GM23338 (cell line): Measurements from ENCODE around the gene CENPP. TPM values are rescaled to one million over a fixed set of nuclear protein-coding genes. Genes with fewer than 3 reads are reported as not detected.

Source experiments
- ATAC-seq: fragments of 200-7000 bp; cut with Tn5 transposase; 3 replicates; pipeline ENCODE4 v1.9.1; 2020
- DNase-seq: peaks from one replicate; pipeline ENCODE4 v3.0.0-alpha.2; 2015; ENCODE audit warnings: low spot score
- H2AFZ ChIP-seq: fragments of 200-600 bp; sonication (generic); 2 replicates; pipeline ENCODE4 v1.8.0; 2016; ENCODE audit warnings: antibody characterized with exemption, mild to moderate bottlenecking, moderate library complexity
- H3F3A ChIP-seq: fragments of 200-600 bp; sonication (generic); replicated peaks from 2 replicates; pipeline ENCODE4 v1.8.0; 2017; ENCODE audit warnings: antibody characterized with exemption, mixed run types, low read depth
- H3K27ac ChIP-seq: fragments of 200-600 bp; sonication (generic); 2 replicates; pipeline ENCODE4 v1.6.1; 2016; ENCODE audit warnings: low read depth
- H3K27me3 ChIP-seq: fragments of 200-600 bp; sonication (generic); 2 replicates; pipeline ENCODE4 v1.8.0; 2016; ENCODE audit warnings: mild to moderate bottlenecking, mixed run types, moderate library complexity; ENCODE audit not compliant: insufficient read depth
- H3K36me3 ChIP-seq: fragments of 200-600 bp; sonication (generic); 2 replicates; pipeline ENCODE4 v1.8.0; 2016; ENCODE audit warnings: mild to moderate bottlenecking; ENCODE audit not compliant: insufficient read depth
- H3K4me1 ChIP-seq: fragments of 200-600 bp; sonication (generic); 2 replicates; pipeline ENCODE4 v1.8.0; 2016; ENCODE audit warnings: mild to moderate bottlenecking, moderate library complexity; ENCODE audit not compliant: insufficient read depth
- H3K4me2 ChIP-seq: fragments of 200-600 bp; sonication (generic); 2 replicates; pipeline ENCODE4 v1.7.1; 2017; ENCODE audit warnings: mixed run types
- H3K4me3 ChIP-seq: fragments of 200-600 bp; sonication (generic); 2 replicates; pipeline ENCODE4 v1.6.1; 2016; ENCODE audit warnings: mixed run types
- H3K79me2 ChIP-seq: fragments of 200-600 bp; sonication (generic); replicated peaks from 2 replicates; pipeline ENCODE4 v1.8.0; 2017; ENCODE audit warnings: mild to moderate bottlenecking; ENCODE audit not compliant: insufficient read depth
- H3K9me2 ChIP-seq: fragments of 200-600 bp; sonication (generic); 2 replicates; pipeline ENCODE4 v1.8.0; 2017; ENCODE audit not compliant: insufficient read depth
- H4K20me1 ChIP-seq: fragments of 200-600 bp; sonication (generic); replicated peaks from 2 replicates; pipeline ENCODE4 v1.8.0; 2017; ENCODE audit warnings: mild to moderate bottlenecking; ENCODE audit not compliant: insufficient read depth
- H3K27ac Mint-ChIP-seq: 2 replicates; pipeline ENCODE4 v1.8.0; 2020; ENCODE audit warnings: inconsistent platforms, mild to moderate bottlenecking, moderate library complexity, mixed read lengths
- H3K27me3 Mint-ChIP-seq: 3 replicates; pipeline ENCODE4 v1.8.0; 2022; ENCODE audit warnings: low read depth, mild to moderate bottlenecking, moderate library complexity, mixed read lengths, inconsistent platforms; ENCODE audit not compliant: insufficient read depth, poor library complexity
- H3K36me3 Mint-ChIP-seq: 3 replicates; pipeline ENCODE4 v1.8.0; 2021; ENCODE audit warnings: low read depth, mild to moderate bottlenecking, inconsistent platforms, moderate library complexity, mixed read lengths
- H3K4me1 Mint-ChIP-seq: 3 replicates; pipeline ENCODE4 v1.8.0; 2020; ENCODE audit warnings: mild to moderate bottlenecking, inconsistent platforms, mixed read lengths
- H3K4me3 Mint-ChIP-seq: 3 replicates; pipeline ENCODE4 v1.8.0; 2021; ENCODE audit warnings: moderate library complexity, mild to moderate bottlenecking, inconsistent platforms, mixed read lengths
- H3K9me3 Mint-ChIP-seq: 3 replicates; pipeline ENCODE4 v1.8.0; 2020; ENCODE audit warnings: moderate library complexity, mild to moderate bottlenecking, inconsistent platforms, mixed read lengths
- CREB1 ChIP-seq: fragments of 250-450 bp; sonication (Bioruptor Pico); IDR thresholded peaks from 2 replicates; pipeline ENCODE4 v1.5.0; 2020; ENCODE audit warnings: low read depth, mild to moderate bottlenecking, moderate library complexity
- EZH2 ChIP-seq: fragments of 200-600 bp; sonication (generic); IDR thresholded peaks from one replicate; pipeline ENCODE4 v1.8.0; 2017; ENCODE audit warnings: antibody characterized with exemption, mild to moderate bottlenecking, low read depth; ENCODE audit not compliant: unreplicated experiment
- EZH2phosphoT487 ChIP-seq: fragments of 200-600 bp; sonication (generic); IDR thresholded peaks from one replicate; pipeline ENCODE4 v1.8.1; 2018; ENCODE audit warnings: antibody characterized with exemption; ENCODE audit not compliant: unreplicated experiment
- JUNB ChIP-seq: IDR thresholded peaks from one replicate; pipeline ENCODE4 v1.6.1; 2016; ENCODE audit warnings: antibody characterized with exemption; ENCODE audit not compliant: unreplicated experiment
- NANOG ChIP-seq: IDR thresholded peaks from 2 replicates; pipeline ENCODE4 v1.6.1; 2016; ENCODE audit warnings: antibody characterized with exemption, borderline replicate concordance
- POLR2AphosphoS5 ChIP-seq: IDR thresholded peaks from 2 replicates; pipeline ENCODE4 v1.6.1; 2016; ENCODE audit warnings: antibody characterized with exemption, low read depth
- STAT1 ChIP-seq: IDR thresholded peaks from one replicate; pipeline ENCODE4 v1.6.1; 2016; ENCODE audit warnings: antibody characterized with exemption; ENCODE audit not compliant: unreplicated experiment
- ZNF114 ChIP-seq: fragments of 250-450 bp; sonication (Bioruptor Pico); IDR thresholded peaks from 2 replicates; pipeline ENCODE4 v1.5.0; 2020; ENCODE audit warnings: mild to moderate bottlenecking, moderate library complexity
- ZNF331 ChIP-seq: fragments of 250-450 bp; sonication (Bioruptor Pico); IDR thresholded peaks from 2 replicates; pipeline ENCODE4 v1.5.0; 2020; ENCODE audit warnings: low read depth, mild to moderate bottlenecking, moderate library complexity
- polyA plus RNA-seq: library from polyadenylated mRNA; unstranded; fragments of >200 nt; fragmentation: Nextera tagmentation; extraction: Ambion mirVana; gene quantifications from 2 replicates; pipeline ENCODE4 v1.2.1, GENCODE V29; 2016
- total RNA-seq: library from RNA; depleted of rRNA; stranded (reverse); fragments of >200 nt; shearing (Covaris generic); gene quantifications from 2 replicates; pipeline ENCODE4 v1.2.3, GENCODE V29; 2014
- TF ChIP-seq, protein P1 (sequence below), 2 experiments: fragments of 200-600 bp in 1 of 2; sonication (generic) in 1 of 2; conservative IDR thresholded peaks; 2 replicates each; pipeline versions ENCODE4 v1.5.1 to v1.6.1; 2016 to 2017; ENCODE audit warnings: antibody characterized with exemption in 2 of 2, low read depth in 2 of 2, mild to moderate bottlenecking in 2 of 2, moderate library complexity in 1 of 2
- TF ChIP-seq, protein P2 (sequence below): IDR thresholded peaks from one replicate; pipeline ENCODE4 v1.6.1; 2018; ENCODE audit warnings: antibody characterized with exemption; ENCODE audit not compliant: unreplicated experiment
- TF ChIP-seq, protein P3 (sequence below): IDR thresholded peaks from 2 replicates; pipeline ENCODE4 v1.6.1; 2016; ENCODE audit warnings: antibody characterized with exemption
- TF ChIP-seq, protein P4 (sequence below): fragments of 250-450 bp; sonication (Bioruptor Pico); IDR thresholded peaks from 2 replicates; pipeline ENCODE4 v1.5.0; 2020; ENCODE audit warnings: mild to moderate bottlenecking, moderate library complexity

CENPP gene
- total and polyA plus RNA-seq, 2 experiments from 2014 or later, result 11.0 to 12.6 TPM

DNA sequence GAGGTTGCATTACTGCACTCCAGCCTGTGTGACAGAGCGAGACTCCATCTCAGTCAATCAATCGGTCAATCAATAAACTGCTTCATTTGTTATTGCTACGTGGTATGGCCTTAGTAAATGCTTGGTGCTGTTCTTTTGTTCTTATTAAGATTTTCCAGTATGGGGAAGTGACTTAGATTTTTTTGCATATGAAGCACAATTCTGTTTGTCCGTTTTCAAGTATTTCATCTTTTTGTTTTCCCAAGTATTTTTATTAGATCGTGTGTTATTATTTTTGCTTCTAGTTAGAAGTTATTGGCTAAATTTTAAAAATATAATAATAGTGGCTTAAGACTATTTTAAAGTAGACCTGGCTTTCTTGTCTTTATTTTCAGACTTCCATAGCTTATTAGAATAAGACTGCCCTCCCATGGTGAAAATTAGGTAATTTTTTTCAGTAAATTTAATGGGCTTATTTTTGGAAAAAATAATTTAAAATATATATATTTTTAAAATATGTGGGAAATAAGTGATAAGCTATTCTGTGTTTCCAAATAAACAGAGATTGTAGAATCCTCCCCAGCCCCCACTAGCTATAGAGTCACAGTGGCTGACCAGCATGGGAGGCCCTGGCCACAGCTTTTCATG lies 113.3 kb downstream of the CENPP start:
- H3K27ac Mint-ChIP-seq, result no peak overlapping the region
- Histone ChIP-seq H3K4me2 (no peak overlapping the region), H3K4me3 (no peak overlapping the region), H3K4me1 (no peaks in the 10 kb centered on the region), H2AFZ (no peak overlapping the region), H3F3A (no peaks in the 10 kb centered on the region), H4K20me1 (no peaks in the 10 kb centered on the region; the same call in 1 of the 2 replicates), H3K9me2 (no peaks in the 10 kb centered on the region; the same call in 1 of the 2 replicates), H3K27me3 (no peaks in the 10 kb centered on the region), H3K79me2 (no peaks in the 10 kb centered on the region), H3K27ac (no peak overlapping the region), H3K36me3 (no peaks in the 10 kb centered on the region)
- no peaks in the 10 kb centered on the region for H3K36me3 Mint-ChIP-seq
- H3K4me3 Mint-ChIP-seq, result no peak overlapping the region
- no peaks in the 10 kb centered on the region for H3K9me3 Mint-ChIP-seq
- no peaks in the 10 kb centered on the region for H3K4me1 Mint-ChIP-seq
- no peak for ATAC-seq
- TF ChIP-seq, protein P1, sequence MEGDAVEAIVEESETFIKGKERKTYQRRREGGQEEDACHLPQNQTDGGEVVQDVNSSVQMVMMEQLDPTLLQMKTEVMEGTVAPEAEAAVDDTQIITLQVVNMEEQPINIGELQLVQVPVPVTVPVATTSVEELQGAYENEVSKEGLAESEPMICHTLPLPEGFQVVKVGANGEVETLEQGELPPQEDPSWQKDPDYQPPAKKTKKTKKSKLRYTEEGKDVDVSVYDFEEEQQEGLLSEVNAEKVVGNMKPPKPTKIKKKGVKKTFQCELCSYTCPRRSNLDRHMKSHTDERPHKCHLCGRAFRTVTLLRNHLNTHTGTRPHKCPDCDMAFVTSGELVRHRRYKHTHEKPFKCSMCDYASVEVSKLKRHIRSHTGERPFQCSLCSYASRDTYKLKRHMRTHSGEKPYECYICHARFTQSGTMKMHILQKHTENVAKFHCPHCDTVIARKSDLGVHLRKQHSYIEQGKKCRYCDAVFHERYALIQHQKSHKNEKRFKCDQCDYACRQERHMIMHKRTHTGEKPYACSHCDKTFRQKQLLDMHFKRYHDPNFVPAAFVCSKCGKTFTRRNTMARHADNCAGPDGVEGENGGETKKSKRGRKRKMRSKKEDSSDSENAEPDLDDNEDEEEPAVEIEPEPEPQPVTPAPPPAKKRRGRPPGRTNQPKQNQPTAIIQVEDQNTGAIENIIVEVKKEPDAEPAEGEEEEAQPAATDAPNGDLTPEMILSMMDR (conservative IDR thresholded peaks at IDR 0.05; ENCODE audit: low read depth in 2 of 2), result no peak; a peak in 2 of 4 replicates
- TF ChIP-seq STAT1 (no peak), EZH2phosphoT487 (no peak), ZNF331 (CRISPR knock-in tag) (no peak), EZH2 (no peak), ZNF114 (CRISPR knock-in tag) (no peak), POLR2AphosphoS5 (no peak), JUNB (no peak), NANOG (no peak), CREB1 (CRISPR knock-in tag) (no peak)
- TF ChIP-seq, protein P2, sequence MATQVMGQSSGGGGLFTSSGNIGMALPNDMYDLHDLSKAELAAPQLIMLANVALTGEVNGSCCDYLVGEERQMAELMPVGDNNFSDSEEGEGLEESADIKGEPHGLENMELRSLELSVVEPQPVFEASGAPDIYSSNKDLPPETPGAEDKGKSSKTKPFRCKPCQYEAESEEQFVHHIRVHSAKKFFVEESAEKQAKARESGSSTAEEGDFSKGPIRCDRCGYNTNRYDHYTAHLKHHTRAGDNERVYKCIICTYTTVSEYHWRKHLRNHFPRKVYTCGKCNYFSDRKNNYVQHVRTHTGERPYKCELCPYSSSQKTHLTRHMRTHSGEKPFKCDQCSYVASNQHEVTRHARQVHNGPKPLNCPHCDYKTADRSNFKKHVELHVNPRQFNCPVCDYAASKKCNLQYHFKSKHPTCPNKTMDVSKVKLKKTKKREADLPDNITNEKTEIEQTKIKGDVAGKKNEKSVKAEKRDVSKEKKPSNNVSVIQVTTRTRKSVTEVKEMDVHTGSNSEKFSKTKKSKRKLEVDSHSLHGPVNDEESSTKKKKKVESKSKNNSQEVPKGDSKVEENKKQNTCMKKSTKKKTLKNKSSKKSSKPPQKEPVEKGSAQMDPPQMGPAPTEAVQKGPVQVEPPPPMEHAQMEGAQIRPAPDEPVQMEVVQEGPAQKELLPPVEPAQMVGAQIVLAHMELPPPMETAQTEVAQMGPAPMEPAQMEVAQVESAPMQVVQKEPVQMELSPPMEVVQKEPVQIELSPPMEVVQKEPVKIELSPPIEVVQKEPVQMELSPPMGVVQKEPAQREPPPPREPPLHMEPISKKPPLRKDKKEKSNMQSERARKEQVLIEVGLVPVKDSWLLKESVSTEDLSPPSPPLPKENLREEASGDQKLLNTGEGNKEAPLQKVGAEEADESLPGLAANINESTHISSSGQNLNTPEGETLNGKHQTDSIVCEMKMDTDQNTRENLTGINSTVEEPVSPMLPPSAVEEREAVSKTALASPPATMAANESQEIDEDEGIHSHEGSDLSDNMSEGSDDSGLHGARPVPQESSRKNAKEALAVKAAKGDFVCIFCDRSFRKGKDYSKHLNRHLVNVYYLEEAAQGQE, result no peak
- TF ChIP-seq, protein P3, sequence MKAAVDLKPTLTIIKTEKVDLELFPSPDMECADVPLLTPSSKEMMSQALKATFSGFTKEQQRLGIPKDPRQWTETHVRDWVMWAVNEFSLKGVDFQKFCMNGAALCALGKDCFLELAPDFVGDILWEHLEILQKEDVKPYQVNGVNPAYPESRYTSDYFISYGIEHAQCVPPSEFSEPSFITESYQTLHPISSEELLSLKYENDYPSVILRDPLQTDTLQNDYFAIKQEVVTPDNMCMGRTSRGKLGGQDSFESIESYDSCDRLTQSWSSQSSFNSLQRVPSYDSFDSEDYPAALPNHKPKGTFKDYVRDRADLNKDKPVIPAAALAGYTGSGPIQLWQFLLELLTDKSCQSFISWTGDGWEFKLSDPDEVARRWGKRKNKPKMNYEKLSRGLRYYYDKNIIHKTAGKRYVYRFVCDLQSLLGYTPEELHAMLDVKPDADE, result no peak
- TF ChIP-seq, protein P4, sequence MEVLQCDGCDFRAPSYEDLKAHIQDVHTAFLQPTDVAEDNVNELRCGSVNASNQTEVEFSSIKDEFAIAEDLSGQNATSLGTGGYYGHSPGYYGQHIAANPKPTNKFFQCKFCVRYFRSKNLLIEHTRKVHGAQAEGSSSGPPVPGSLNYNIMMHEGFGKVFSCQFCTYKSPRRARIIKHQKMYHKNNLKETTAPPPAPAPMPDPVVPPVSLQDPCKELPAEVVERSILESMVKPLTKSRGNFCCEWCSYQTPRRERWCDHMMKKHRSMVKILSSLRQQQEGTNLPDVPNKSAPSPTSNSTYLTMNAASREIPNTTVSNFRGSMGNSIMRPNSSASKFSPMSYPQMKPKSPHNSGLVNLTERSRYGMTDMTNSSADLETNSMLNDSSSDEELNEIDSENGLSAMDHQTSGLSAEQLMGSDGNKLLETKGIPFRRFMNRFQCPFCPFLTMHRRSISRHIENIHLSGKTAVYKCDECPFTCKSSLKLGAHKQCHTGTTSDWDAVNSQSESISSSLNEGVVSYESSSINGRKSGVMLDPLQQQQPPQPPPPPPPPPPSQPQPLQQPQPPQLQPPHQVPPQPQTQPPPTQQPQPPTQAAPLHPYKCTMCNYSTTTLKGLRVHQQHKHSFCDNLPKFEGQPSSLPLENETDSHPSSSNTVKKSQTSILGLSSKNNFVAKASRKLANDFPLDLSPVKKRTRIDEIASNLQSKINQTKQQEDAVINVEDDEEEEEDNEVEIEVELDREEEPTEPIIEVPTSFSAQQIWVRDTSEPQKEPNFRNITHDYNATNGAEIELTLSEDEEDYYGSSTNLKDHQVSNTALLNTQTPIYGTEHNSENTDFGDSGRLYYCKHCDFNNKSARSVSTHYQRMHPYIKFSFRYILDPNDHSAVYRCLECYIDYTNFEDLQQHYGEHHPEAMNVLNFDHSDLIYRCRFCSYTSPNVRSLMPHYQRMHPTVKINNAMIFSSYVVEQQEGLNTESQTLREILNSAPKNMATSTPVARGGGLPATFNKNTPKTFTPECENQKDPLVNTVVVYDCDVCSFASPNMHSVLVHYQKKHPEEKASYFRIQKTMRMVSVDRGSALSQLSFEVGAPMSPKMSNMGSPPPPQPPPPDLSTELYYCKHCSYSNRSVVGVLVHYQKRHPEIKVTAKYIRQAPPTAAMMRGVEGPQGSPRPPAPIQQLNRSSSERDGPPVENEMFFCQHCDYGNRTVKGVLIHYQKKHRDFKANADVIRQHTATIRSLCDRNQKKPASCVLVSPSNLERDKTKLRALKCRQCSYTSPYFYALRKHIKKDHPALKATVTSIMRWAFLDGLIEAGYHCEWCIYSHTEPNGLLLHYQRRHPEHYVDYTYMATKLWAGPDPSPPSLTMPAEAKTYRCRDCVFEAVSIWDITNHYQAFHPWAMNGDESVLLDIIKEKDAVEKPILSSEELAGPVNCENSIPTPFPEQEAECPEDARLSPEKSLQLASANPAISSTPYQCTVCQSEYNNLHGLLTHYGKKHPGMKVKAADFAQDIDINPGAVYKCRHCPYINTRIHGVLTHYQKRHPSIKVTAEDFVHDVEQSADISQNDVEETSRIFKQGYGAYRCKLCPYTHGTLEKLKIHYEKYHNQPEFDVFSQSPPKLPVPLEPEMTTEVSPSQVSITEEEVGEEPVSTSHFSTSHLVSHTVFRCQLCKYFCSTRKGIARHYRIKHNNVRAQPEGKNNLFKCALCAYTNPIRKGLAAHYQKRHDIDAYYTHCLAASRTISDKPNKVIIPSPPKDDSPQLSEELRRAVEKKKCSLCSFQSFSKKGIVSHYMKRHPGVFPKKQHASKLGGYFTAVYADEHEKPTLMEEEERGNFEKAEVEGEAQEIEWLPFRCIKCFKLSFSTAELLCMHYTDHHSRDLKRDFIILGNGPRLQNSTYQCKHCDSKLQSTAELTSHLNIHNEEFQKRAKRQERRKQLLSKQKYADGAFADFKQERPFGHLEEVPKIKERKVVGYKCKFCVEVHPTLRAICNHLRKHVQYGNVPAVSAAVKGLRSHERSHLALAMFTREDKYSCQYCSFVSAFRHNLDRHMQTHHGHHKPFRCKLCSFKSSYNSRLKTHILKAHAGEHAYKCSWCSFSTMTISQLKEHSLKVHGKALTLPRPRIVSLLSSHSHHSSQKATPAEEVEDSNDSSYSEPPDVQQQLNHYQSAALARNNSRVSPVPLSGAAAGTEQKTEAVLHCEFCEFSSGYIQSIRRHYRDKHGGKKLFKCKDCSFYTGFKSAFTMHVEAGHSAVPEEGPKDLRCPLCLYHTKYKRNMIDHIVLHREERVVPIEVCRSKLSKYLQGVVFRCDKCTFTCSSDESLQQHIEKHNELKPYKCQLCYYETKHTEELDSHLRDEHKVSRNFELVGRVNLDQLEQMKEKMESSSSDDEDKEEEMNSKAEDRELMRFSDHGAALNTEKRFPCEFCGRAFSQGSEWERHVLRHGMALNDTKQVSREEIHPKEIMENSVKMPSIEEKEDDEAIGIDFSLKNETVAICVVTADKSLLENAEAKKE (CRISPR knock-in tag), result no peak
- no peak for DNase-seq
- peaks cover 4% of the 10 kb centered on the region for H3K27me3 Mint-ChIP-seq
